ENCODE data around the gene NIP7.

GRCh38 chr16:69306031-69306430, 33.5 kb upstream of the NIP7 start:
- no peak for TF ChIP-seq CTCF (conservative IDR thresholded peaks at IDR 0.05)
- TF ChIP-seq ZFX (IDR thresholded peaks at IDR 0.05): no peak
